DMS53 (cell line): ENCODE measurements around the gene DIDO1.
"Not testable (repeated sequence)": the region's sequence is repeated elsewhere in the genome, so short reads cannot be mapped to it uniquely, and the experiment has no call there.

Experiments used
- DNase-seq: peaks from one replicate; lab custom pipeline; 2025; lab: John Stamatoyannopoulos, UW

The DIDO1 gene

DNA sequence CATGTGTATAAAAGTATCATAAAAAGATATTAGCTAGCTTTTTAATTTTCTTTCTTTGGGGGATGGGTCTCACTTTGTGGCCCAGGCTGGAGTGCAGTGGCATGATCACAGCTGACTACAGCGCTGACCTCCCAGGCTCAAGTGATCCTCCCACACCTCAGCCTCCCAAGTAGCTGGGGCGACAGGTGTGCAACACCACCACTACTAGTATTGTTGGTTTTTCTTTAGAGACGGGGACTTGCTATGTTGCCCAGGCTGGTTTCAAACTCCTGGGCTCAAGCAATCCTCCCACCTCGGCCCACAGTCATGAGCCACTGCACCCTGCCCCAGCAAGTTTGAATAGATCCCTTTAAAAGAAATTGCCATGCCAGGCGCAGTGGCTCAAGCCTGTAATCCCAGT lies 71.2 kb downstream of the DIDO1 start:
- DNase-seq: no peak

GRCh38 chr20:62854121-62854520 lies 72.2 kb downstream of the DIDO1 start:
- no peak for DNase-seq

GRCh38 chr20:62853304-62853703 lies 73.0 kb downstream of the DIDO1 start:
- DNase-seq: not testable (repeated sequence)

GRCh38 chr20:62852841-62853240 lies 73.5 kb downstream of the DIDO1 start:
- DNase-seq: no peak

DNA sequence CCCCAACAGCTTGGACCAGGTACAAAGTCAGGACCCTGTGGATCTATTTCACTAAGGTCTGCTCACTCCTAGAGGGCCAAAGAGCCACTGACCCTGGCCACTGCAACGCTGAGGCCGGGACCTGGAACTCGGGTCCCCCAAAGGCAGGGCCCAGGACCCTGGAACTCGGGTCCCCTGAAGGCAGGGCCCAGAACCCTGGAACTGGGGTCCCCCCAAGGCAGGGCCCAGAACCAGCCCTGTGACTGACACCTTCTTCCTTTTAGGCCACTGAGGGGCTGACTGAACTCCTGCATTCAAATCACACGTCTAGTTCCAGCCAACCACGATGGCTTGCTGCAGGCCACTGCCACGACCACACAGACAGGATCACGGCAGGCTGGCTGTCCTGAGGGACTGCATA lies 74.1 kb downstream of the DIDO1 start:
- no peak for DNase-seq

DNA sequence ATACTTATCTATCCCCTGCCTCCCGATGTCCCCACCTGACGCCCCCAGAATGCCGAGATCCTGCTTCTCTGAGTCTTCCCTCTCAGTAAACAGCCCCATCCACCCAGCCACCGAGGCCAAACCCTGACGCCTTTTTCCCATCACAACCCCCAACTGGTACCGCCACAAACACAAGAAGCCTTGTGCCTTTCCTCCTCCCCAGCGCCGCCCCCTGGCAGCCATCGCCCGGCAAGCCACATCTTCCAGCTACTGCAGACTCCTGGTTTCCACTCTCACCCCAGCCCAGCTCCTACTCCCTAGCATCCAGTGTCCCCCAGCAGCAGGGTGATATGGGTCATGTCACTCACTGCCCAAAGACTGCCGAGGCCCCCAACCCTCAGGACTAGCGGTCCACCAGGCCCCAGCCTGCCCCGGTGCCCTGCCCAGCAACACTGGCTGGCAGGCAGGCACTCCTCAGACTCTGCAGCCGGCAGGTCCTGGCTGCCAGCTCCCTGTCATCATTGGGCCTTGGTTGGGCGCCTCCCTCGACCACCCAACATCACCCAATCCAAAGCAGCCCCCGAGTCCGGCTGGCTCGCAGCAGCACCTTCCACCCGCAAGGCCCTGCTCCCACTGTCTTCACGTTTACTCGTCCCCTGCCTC lies 75.9 kb downstream of the DIDO1 start:
- no peak for DNase-seq

DNA sequence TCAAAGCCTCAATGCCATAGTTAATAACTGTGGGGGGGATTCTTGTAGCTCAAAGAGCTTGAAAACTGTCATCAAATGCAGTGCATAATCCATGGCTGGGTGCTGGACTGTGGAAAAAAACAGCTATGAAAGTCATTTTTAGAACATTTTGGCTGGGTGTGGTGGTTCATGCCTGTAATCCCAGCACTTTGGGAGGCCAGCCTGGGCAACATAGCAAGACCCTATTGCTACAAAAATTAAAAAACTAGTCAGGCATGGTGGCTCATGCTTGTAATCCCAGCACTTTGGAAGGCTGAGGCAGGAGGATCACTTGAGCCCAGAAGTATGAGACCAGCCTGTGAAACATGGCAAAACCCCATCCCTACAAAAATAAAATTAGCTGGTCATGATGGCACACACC lies 76.9 kb downstream of the DIDO1 start:
- no peak for DNase-seq

GRCh38 chr20:62848917-62849316 lies 77.4 kb downstream of the DIDO1 start:
- not testable (repeated sequence) for DNase-seq

DNA sequence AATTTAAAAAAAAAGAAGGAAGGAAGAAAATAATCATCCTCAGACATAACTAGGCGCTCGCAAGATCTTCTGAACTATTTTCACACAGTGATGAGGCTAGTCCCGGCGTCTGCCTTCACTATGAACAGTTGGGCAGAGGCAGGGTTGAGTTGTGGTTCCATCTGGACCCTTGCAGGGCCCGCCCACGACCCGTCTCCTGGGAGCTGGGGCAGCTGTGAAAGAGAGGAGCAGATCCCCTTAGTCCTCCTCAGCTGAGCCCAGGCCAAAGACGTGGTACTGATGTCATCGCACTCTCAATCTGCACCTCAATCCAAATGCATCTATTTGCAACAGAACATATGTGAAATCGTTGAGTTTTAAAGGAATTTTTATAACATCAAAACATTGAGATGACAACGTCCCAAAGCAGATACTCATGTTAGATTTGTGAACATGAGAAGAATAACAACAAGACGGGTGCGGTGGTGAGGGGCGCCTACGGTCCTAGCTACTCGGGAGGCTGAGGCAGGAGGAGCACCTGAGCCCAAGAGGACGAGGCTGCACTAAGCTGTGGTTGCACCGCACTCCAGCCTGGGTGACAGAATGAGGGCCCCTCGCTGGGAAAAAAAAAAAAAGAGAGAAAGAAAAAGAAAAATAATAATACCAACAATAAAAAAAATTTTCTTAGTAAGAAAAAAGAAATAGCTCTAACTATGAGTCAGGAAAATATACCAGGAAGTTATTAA lies 80.0 kb downstream of the DIDO1 start:
- DNase-seq: no peak

GRCh38 chr20:62845416-62846160 lies 80.7 kb downstream of the DIDO1 start:
- no peak for DNase-seq

DNA sequence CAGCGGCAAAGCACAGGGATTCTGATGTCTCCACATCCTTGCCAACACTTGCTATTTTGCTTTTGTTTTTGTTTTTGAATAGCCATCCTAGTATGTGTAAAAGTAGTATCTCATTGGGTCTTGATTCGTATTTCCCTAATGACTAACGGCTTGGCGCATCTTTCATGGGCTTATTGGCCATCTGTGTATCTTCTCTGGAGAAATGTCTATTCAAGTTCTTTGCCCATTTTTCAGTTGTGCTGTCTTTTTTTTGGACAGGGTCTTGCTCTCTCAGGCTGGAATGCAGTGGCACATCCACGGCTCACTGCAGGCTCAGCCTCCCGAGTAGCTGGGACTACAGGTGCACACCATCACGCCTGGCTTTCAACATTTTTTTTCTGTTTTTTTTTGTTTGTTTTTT lies 82.1 kb downstream of the DIDO1 start:
- no peak for DNase-seq

DNA sequence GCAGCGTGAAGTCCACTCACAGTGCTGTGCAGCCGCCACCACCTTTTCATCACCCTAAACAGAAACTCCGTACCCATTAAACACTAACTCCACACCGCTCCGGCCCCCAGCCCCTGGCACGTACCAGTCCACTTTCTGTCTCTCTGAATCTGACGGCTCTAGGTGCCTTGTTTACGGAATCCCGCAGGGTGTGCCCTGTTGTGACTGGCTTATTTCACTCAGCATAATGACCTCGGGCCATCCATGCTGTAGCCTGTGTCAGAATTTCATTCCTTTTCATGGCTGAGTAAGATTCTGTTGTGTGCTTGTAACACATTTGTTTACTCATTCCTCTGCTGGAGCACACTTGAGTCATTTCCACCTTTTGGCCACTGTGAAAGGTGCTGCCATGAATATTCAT lies 82.6 kb downstream of the DIDO1 start:
- DNase-seq: no peak

DNA sequence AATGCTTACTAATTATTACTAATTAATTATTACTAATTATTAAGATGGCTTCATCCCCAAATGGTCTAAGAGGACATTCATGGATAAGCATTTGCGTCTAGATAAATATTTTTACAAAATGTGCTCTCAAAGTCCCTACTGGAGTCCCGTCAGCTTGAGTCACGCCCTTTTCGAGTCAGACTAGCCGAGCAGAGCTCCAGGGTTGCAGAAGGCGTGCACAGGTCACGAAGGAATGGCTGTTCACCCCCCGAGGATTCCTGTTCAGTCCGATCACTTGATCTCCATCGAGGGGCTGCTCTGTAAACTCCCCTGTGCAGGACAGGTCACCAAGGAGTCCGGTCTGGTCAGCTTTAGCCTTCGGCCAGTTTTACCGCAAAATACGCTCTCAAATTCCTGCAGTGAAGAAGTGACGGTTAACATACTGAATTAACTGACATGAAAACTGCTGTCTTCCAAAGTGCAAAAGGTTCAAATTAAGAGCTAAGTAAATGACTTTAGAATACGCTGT lies 84.5 kb downstream of the DIDO1 start:
- DNase-seq: no peak

DNA sequence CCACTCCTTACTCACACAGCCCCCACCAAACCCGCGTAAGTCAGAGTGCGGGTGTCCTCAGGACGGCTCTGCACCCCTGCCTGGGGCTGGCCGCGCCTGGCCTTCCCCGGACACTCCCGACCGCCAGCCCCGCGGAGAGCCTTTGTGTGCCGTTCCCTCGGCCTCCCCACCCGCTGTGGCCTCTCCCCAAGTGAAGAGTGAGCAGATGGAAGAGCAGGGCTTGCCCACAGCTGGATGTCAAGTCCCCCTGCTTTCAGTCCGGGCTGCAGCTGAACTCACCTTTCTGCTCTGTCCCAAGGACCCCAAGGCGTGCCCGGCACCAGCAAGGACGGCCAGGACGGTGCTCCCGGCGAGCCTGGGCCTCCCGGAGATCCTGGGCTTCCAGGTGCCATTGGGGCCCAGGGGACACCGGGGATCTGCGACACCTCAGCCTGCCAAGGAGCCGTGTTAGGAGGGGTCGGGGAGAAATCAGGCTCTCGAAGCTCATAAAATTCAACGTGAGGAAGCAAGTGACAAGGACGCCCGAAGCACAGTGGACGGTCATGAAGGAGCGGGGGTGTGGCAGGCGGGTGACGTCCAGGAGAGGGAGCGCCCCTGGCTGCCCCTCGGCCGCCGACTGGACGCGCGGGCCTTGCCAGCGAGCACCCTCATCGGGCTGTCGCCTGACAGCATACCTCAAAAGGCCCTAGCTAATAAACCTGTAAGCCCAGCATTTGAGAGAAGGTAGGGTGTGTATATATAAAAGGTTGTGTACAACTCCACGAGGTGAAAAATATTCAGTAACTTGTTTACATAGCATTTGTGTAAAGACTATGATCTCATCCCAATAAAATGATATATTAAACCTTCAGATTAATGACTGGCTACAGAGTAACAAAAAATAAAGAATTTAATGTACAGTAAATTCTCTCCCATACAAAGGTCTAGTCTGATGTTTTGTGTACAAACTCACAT lies 85.8 kb downstream of the DIDO1 start:
- no peak for DNase-seq

DNA sequence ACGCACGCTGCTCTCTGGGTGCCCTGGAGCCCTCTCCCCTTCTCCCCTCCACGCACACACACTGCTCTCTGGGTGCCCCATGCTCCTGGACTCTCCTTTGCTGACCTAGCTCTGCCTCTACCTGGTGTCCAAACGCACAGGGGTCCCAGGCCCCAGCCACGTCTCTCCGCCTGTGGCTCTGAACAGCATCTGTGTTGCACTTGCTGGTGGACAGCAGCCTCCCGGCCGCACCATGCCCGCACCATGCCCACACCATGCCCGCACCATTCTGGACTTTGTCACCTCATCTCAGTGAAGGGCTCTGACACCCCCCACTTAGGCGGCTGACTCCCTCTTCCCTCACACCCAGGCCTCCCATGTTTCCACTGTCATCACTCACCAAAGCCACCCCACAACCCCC lies 86.5 kb downstream of the DIDO1 start:
- no peak for DNase-seq

- DNase-seq: no peak
These were observed 87.0 kb downstream of the DIDO1 start for GRCh38 chr20:62839261-62839660.

GRCh38 chr20:62838128-62838891 lies 88.0 kb downstream of the DIDO1 start:
- DNase-seq: peak; percentile 75

GRCh38 chr20:62837790-62838127 lies 88.5 kb downstream of the DIDO1 start:
- DNase-seq: no peak

DNA sequence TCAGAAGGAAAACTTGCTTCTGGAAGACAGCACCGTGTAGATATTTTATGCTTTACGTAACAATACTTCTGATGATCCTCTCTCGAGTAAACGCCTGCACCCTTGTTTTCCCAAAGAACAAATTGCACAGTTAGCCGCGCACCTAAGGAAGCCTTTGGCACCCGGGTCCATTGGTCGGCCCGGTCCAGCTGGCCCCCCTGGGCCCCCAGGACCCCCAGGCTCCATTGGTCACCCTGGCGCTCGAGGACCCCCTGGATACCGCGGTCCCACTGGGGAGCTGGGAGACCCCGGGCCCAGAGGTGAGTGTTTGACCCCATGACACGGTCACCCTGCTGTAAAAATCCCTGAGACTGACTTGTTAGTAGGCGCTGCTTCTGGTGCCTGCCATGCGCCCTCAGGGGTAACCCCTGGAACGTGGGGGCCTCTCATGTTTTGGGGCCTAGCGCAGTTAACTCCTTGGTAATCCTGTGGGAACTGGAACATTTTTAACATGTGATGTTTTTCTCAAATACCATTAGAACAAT lies 89.3 kb downstream of the DIDO1 start:
- DNase-seq: no peak

DNA sequence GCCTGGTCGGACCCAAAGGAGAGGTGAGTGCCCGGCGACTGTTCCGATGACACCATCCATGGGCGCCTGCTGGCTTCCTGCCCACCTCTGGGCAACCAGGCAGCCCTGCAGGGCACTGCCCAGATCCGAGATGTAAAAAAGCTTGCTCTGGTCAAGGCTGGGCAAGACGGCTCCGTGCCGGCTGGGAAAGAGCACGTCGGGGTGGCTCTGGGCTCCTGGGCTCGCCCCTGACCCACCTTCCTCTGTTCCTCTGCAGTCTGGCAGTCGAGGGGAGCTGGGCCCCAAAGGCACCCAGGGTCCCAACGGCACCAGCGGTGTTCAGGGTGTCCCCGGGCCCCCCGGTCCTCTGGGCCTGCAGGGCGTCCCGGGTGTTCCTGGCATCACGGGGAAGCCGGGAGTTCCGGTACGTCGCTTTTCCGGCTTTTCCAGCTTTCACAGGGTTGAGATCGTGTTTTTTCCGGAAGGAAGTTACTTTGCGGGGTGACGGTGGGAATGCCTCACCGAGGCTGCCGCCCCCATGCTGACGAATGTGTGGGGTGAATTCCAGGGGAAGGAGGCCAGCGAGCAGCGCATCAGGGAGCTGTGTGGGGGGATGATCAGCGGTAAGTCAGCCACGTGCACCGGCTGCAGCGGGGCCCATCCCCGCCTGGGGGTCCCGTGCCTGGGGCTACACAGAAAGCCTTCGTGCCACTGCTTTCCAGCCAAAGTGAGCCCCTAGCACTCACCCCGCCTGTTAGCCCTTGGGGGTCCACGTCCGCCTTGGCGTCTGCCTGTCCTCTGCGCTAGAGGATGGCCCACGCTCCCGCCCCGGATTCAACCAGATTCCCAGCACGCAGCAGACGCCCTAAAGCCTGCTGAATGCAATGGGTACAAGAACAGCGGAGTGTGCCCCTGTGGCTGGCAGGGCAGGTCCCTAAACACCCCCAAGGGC lies 90.1 kb downstream of the DIDO1 start:
- DNase-seq: peak; percentile 29
